Measurements from ENCODE around the gene ZPBP.

DNA sequence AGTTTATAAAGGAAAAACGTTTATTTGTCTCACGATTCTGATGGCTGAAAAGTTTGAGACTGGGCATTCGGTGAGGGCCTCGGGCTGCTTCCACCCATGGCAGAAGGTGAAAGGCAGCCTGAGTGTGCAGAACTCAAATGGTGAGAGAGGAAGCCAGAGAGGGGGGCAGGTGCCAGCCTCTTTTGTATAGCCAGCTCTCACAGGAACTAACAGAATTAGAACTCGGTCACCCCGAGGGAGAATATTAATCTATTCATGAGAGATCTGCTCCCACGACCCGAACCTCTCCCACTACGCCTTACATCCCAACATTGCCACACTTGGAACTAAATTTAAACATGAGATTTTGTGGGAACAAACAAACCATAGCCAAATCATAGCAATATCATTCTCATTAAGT is 112.6 kb downstream of the ZPBP start:
- TF ChIP-seq CTCF (conservative IDR thresholded peaks at IDR 0.05; ENCODE audit: low read depth, low read length) (no peak), EZH2 (IDR thresholded peaks at IDR 0.05; ENCODE audit: borderline replicate concordance, low read depth, low read length, poor library complexity, severe bottlenecking) (no peak)

Data from A673 (cell line).